ENCODE measurements around the gene CD200R1L.

- no peak for TF ChIP-seq POLR2A (IDR thresholded peaks at IDR 0.05)
- TF ChIP-seq, protein P1, sequence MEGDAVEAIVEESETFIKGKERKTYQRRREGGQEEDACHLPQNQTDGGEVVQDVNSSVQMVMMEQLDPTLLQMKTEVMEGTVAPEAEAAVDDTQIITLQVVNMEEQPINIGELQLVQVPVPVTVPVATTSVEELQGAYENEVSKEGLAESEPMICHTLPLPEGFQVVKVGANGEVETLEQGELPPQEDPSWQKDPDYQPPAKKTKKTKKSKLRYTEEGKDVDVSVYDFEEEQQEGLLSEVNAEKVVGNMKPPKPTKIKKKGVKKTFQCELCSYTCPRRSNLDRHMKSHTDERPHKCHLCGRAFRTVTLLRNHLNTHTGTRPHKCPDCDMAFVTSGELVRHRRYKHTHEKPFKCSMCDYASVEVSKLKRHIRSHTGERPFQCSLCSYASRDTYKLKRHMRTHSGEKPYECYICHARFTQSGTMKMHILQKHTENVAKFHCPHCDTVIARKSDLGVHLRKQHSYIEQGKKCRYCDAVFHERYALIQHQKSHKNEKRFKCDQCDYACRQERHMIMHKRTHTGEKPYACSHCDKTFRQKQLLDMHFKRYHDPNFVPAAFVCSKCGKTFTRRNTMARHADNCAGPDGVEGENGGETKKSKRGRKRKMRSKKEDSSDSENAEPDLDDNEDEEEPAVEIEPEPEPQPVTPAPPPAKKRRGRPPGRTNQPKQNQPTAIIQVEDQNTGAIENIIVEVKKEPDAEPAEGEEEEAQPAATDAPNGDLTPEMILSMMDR (IDR thresholded peaks at IDR 0.05) = no peak
These were observed 44.3 kb downstream of the CD200R1L start for GRCh38 chr3:112802338-112802737.
